Adrenal gland (tissue), 5 donors: Measurements from ENCODE around the gene C5orf15.

Source experiments
- POLR2A ChIP-seq, 2 donors: fragments of 450-650 bp; IDR thresholded peaks; one replicate each; pipeline ENCODE4 v1.6.1; 2017; ENCODE audit warnings: antibody characterized with exemption in 2 of 2, mild to moderate bottlenecking in 2 of 2, moderate library complexity in 1 of 2
- TF ChIP-seq, protein P1 (sequence below), 6 experiments: fragments of 450-650 bp in 4 of 6; fragments of 200-600 bp in 2 of 6; sonication (generic) in 1 of 6; IDR thresholded peaks; 1 replicate in 5 of 6; 2 replicates in 1 of 6; pipeline versions ENCODE4 v1.5.1 to v1.8.0; 2016 to 2021; ENCODE audit warnings: antibody characterized with exemption in 6 of 6, mild to moderate bottlenecking in 2 of 6, moderate library complexity in 1 of 6
- donor health status: DM: no; HTN: no; CAD: no.

DNA sequence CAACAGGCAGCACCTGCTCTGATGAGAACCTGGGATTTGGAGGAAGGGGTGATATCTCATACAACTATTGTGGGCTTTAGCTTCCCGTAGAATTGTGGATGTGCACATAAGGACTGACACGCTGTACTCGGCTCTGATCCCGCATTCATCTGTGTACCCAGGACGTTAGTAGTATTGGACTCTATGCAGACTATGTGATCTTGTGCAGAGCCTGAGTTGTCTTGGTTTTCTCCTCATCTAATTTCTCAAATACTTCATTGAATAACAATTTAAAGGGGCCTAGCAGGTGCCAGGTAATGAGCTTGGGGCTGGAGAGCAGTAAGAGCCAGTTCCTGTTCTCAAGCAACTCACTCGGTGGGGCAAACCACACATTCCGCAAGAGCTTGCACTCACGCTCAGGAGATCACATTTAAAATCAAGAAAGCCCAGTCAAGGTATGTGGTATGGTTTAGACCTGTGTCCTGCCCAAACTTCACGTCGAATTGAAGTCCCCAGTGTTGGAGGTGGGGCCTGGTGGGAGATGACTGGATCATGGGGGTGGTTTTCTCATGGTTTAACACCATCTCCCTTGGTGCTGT is 14.8 kb downstream of the C5orf15 start:
- no peak for TF ChIP-seq POLR2A (IDR thresholded peaks at IDR 0.05)
- TF ChIP-seq, protein P1, sequence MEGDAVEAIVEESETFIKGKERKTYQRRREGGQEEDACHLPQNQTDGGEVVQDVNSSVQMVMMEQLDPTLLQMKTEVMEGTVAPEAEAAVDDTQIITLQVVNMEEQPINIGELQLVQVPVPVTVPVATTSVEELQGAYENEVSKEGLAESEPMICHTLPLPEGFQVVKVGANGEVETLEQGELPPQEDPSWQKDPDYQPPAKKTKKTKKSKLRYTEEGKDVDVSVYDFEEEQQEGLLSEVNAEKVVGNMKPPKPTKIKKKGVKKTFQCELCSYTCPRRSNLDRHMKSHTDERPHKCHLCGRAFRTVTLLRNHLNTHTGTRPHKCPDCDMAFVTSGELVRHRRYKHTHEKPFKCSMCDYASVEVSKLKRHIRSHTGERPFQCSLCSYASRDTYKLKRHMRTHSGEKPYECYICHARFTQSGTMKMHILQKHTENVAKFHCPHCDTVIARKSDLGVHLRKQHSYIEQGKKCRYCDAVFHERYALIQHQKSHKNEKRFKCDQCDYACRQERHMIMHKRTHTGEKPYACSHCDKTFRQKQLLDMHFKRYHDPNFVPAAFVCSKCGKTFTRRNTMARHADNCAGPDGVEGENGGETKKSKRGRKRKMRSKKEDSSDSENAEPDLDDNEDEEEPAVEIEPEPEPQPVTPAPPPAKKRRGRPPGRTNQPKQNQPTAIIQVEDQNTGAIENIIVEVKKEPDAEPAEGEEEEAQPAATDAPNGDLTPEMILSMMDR (IDR thresholded peaks at IDR 0.05), result no peak
